ENCODE results near the gene MGAT2.
"Not testable (repeated sequence)": the region's sequence is repeated elsewhere in the genome, so short reads cannot be mapped to it uniquely, and the experiment has no call there.

MGAT2 gene

DNA sequence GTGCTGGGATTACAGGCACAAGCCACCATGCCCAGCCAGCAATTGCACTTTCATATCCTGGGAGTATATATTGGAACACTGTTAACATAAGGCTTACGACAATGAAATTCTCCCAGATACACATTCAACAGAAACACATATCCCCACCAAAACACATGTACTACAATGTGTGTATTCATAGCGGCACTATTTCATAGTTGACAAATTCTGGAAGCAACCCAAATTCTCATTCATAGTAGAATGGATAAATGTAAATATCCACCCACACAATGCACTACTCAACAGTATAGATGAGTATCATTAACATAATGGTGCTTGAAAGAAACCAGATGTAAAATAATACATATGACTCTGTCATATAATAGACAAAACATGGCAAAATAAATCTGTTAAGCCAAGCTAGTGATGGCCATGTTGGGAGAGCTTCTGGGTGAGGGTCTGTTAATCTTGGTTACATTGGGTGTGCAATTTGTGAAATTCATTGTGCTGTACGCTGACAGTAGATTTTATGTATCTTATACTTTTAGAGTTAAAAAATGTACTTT is 17.0 kb downstream of the MGAT2 start:
- no peak for DNase-seq
- in situ Hi-C loops (cut with HindIII; ENCODE audit: low pct_ligation_motif_present, low pct_unique_long_range_greater_than_20kb, low sequenced_read_pairs) = no loop called here

DNA sequence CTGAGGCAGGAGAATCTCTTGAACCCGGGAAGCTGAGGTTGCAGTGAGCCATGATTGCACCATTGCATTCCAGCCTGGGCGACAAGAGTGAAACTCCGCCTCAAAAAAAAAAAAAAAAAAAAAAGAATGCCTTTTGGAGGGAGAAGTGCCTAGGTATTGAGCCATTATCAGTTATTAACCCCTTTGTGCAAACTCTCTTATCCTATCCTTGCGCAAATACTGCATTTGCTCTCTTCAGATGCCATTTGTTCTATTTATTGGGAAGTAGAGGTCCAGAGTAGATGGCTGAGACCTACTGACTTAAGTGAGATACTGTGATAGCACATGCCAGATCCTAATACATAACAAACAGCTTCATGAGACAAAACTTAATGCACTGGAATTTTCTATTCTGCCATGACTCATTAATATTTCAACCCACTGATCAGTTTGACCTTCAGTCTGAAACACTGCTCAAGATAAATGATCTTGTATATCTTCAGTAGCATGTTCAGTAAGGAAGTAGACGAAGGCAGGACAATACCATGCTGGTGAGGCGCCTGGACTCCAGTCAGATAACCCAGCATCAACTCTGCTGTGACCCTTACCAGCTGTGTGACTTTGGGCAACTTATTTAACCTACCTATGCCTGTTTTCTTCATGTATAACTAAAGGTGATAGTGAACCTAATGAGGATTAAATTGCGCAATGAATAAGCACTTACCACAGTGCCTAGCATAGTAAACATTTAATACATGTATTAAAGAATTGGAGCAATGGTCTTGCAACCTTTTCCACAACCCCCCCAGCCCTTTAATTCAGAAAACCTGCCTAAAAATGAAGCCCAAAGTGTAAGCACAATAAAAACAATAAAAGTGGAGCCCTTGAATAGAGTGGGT is 20.2 kb downstream of the MGAT2 start:
- no peak for DNase-seq
- in situ Hi-C loops (cut with HindIII; ENCODE audit: low pct_ligation_motif_present, low pct_unique_long_range_greater_than_20kb, low sequenced_read_pairs) = no loop called here

DNA sequence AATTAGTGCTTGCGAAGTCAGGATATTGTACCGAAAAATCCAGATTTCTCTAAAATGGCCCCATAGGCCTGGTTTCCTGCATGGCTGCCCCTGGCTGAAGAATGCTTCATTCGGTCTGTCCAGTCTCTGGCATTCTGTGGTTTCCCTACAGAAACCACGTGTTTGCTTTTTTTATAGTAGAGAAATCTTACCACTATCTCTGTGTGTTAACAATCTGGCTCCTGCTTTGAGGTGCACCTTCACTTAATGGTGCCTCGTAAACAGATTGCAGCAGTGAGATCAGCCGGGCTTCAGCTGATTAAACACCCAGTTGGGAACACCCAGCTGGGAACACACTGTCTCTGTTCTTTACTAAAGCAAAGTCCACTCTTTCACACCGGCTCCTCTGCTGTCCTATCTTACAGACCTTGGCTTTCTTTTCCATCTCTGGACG is 21.1 kb downstream of the MGAT2 start:
- peak; percentile 65 for DNase-seq
- in situ Hi-C loops (cut with HindIII; ENCODE audit: low pct_ligation_motif_present, low pct_unique_long_range_greater_than_20kb, low sequenced_read_pairs) = no loop called here

DNA sequence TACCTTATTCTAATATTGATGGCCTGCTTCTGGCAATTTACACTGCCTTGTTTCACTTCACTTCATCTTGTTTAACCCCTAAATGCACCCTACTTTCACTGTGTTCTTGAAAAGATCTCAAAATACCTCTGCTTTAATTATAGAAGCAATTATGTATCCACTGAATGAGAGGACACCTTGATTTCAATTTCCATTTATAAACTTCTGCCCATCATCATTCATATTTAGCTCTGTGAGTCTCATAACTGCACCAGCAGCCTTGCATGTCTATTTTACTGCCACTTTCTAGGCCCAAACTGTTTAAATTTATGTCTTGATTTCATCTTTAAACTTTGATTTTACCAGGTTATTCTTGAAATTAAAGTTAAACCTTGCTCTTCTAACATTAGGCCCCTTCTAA is 21.6 kb downstream of the MGAT2 start:
- no peak for DNase-seq
- in situ Hi-C loops (cut with HindIII; ENCODE audit: low pct_ligation_motif_present, low pct_unique_long_range_greater_than_20kb, low sequenced_read_pairs) = no loop called here

DNA sequence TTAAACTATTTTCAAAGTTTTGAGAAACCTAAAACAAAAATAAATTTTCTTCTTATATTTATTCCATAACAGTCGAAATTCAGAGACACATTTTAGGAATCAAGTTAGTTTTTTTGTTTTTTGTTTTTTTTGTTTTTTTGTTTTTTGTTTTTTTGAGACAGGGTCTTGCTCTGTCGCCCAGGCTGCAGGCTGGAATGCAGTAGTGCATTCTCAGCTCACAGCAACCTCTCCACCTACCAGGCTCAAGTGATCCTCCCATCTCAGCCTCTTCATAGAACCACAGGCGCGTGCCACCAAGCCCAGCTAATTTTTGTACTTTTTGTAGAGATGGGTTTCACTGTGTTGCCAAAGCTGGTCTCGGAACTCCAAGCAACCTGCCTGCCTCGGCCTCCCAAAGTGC is 32.9 kb downstream of the MGAT2 start:
- in situ Hi-C loops (cut with HindIII; ENCODE audit: low pct_ligation_motif_present, low pct_unique_long_range_greater_than_20kb, low sequenced_read_pairs) = no loop called here
- no peak for DNase-seq

DNA sequence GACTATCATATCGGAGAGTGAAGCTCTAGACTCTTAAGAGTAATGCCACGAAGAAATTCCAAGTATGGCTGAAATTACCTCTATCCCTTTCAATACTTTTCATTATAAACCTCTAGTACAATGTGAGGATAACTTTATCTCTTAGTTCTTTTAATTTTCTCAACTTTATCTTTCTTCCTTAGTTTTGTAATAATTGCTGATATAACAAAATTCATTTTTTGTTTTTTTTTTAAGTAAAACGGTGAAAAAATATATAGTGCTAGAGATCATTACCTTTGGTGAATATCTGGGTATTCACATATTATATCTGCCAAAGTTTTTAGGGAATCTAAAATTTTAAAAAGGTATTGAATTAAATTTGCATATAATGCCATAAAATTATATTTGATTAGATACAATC is 33.9 kb downstream of the MGAT2 start:
- in situ Hi-C loops (cut with HindIII; ENCODE audit: low pct_ligation_motif_present, low pct_unique_long_range_greater_than_20kb, low sequenced_read_pairs) = no loop called here
- no peak for DNase-seq

DNA sequence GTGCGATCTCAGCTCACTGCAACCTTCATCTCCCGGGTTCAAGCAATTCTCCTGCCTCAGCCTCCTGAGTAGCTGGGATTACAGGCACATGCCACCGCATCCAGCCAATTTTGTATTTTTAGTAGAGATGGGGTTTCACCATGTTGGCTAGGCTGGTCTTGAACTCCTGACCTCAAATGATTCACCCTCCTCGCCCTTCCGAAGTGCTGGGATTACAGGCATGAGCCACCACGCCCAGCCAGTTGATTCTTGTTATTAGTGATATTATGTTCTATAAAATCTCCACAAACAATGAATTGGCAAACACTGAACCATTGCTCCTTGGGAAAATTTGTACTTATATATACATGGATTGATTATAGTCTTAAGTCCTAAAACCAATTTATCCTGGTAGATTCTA is 36.9 kb downstream of the MGAT2 start:
- in situ Hi-C loops (cut with HindIII; ENCODE audit: low pct_ligation_motif_present, low pct_unique_long_range_greater_than_20kb, low sequenced_read_pairs) = not testable (repeated sequence)

DNA sequence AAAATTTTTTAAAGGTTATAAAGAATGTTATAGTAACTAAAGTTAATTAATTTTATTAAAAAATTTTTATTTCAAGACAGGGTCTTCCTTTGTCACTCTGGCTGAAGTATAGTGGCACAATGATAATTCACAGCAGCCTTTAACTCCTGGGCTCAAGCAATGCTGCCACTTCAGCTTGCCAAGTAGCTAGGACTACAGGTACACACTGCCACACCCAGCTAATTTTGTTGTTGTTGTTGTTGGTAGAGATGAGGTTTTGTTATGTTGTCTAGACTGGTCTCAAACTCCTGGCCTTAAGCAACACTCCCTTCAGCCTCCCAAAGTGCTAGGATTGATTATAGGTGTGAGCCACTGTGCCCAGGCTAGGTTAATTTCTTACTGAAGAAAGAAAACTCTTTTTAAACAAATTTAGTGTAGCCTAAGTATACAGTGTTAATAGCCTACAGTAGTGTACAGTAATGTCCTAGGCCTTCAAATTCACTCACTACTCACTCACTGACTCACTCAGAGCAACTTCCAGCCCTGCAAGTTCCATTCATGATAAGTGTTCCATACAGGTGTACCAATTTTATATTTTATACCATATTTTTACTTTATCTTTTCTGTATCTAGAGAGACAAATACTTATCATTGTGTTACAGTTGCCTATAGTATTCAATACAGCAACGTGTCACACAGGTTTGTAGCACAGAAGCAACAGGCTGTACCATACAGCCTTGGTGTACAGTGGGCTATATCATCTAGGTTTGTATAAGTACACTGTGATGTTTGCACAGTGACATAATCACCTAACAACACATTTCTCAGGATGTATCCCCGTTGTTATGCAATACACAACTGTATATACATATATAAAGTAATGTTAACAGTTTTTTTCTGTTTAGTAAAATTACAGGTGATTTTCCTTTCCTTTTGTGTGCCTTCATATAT is 39.2 kb downstream of the MGAT2 start:
- DNase-seq = no peak
- in situ Hi-C loops (cut with HindIII; ENCODE audit: low pct_ligation_motif_present, low pct_unique_long_range_greater_than_20kb, low sequenced_read_pairs) = no loop called here

More for the DNA sequence above, 36.9 kb downstream of the MGAT2 start:
- DNase-seq = not testable (repeated sequence)

DNA sequence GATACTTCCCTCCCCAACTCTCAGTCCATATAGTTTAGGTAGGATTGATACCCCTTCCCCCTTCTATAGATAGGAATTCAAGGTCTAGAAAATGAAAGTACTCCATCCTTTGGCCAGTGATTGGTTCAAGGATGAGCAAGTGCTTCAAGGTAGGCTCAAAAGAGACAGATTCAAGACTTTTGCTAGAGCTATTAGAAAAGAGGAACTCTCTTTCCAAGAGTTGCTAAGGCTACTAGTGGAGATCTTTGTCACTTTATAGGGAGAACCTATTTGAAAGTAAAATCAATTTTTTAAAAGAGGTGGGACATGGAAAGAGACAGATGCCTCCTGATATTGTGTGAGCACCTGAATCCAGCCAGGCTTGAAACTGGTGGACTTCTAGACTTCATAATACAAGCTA is 49.9 kb downstream of the MGAT2 start:
- in situ Hi-C loops (cut with HindIII; ENCODE audit: low pct_ligation_motif_present, low pct_unique_long_range_greater_than_20kb, low sequenced_read_pairs) = no loop called here

More for the DNA sequence above, 49.9 kb downstream of the MGAT2 start:
- DNase-seq = no peak

Data from ACHN (cell line).